Heart right ventricle (tissue), 16 donors: ENCODE measurements around the gene MTMR3. TPM values are rescaled to one million over a fixed set of nuclear protein-coding genes. Genes with fewer than 3 reads are reported as not detected.

Source experiments
- ATAC-seq, 8 donors: fragments of 200-7000 bp; cut with Tn5 transposase; one replicate each; pipeline ENCODE4 v1.9.1; 2020; ENCODE audit warnings: mild to moderate bottlenecking in 8 of 8, moderate library complexity in 8 of 8, moderate number of reproducible peaks in 1 of 8
- DNase-seq, 2 donors: peaks; one replicate each; pipeline ENCODE4 v3.0.0-alpha.2; 2020
- H3K27ac ChIP-seq, 10 donors: fragments of 200-600 bp; sonication (generic) in 2 of 10; one replicate each; pipeline versions ENCODE4 v1.5.0 to v1.8.0; 2020 to 2022; ENCODE audit warnings: mild to moderate bottlenecking in 3 of 10
- H3K27me3 ChIP-seq, 7 donors: fragments of 200-600 bp; one replicate each; pipeline ENCODE4 v1.8.0; 2021 to 2022; ENCODE audit warnings: mild to moderate bottlenecking in 2 of 7
- H3K36me3 ChIP-seq, 9 donors: fragments of 200-600 bp; sonication (generic) in 1 of 9; one replicate each; pipeline versions ENCODE4 v1.5.0 to v1.8.0; 2020 to 2022; ENCODE audit warnings: mild to moderate bottlenecking in 2 of 9
- H3K4me1 ChIP-seq, 9 donors: fragments of 200-600 bp; sonication (generic) in 1 of 9; one replicate each; pipeline versions ENCODE4 v1.5.0 to v1.8.0; 2020 to 2022; ENCODE audit warnings: mild to moderate bottlenecking in 4 of 9
- H3K4me3 ChIP-seq, 10 donors: fragments of 200-600 bp; sonication (generic) in 2 of 10; one replicate each; pipeline versions ENCODE4 v1.5.0 to v1.8.0; 2020 to 2022; ENCODE audit warnings: mild to moderate bottlenecking in 7 of 10, moderate library complexity in 2 of 10
- H3K9me3 ChIP-seq, 11 donors: fragments of 200-600 bp in 10 of 11; sonication (generic) in 2 of 11; one replicate each; pipeline versions ENCODE4 v1.5.0 to v1.8.0; 2013 to 2022; ENCODE audit warnings: mild to moderate bottlenecking in 2 of 11, control low read depth in 1 of 11, moderate library complexity in 1 of 11
- CTCF ChIP-seq, 9 donors: fragments of 200-600 bp; sonication (generic) in 2 of 9; IDR thresholded peaks; one replicate each; pipeline versions ENCODE4 v1.5.0 to v1.8.0; 2021 to 2022; ENCODE audit warnings: antibody characterized with exemption in 9 of 9, mild to moderate bottlenecking in 5 of 9, moderate library complexity in 1 of 9
- WGBS, 2 donors: extraction: QIAGEN DNeasy Blood & Tissue Kit; methylation state at CpG; one replicate each; pipeline ENCODE4 v1.1.7; 2013; ENCODE audit warnings: inconsistent platforms in 1 of 2; 5-methylcytosine and 5-hydroxymethylcytosine counted together
- intact Hi-C, 10 donors: fragments of 100-400 bp; cut with DNase I; formaldehyde crosslinking; loops; one replicate each; pipeline versions ENCODE4 v1.11.1 to v1.14.2; 2022
- polyA plus RNA-seq, 2 donors: library from polyadenylated mRNA; stranded (reverse); fragments of 200-250 nt; gene quantifications; one replicate each; pipeline ENCODE4 v1.2.3, GENCODE V29; 2013
- total RNA-seq, 10 donors: library from RNA; stranded (reverse); fragmentation: NEBNext Ultra II Directional in 3 of 10; extraction: Animal tissue kit (Norgen Biotek cat#: 25700) in 3 of 10; gene quantifications; one replicate each; pipeline versions ENCODE4 v1.2.1 to v1.2.4, GENCODE V29; 2021 to 2023
- donor health status: Arrhythmogenic right ventricular cardiomyopathy.
- donor health status: ischemic (EF 13 %, LVEDD 7.1; RV severe dilation, severe dysfunction).
- donor health status: healthy with polysubstance abuse.
- donor health status: DM: no; HTN: yes; CAD: no.
- donor health status: DM: no; HTN: no; CAD: no.
- donor health status: ischemic (EF 25% LVEDD 6.9; RV normal size, moderate dysfunction).
- donor health status: ischemic (EF 25% LVEDD 5.7; RV mildly dilated, moderate dysfunction).
- donor health status: healthy.
- donor health status: DM: yes; HTN: yes; CAD: no.
- donor health status: Ischemic cardiomyopathy.
- donor health status: ischemic (EF 35%, LVEDD 5.7; RV mildly dilated, moderate dysfunction).
- donor health status: nonischemic (EF 11% LVEDD 7.7; RV severe dilation, severe dysfunction).
- donor health status: DM: yes; HTN: yes; CAD: no.
- donor health status: PGD.
- donor health status: ischemic (EF 29% LVEDD 5.4; RV normal size, mild dysfunction).
- donor health status: nonischemic (EF 23%, LVEDD 6.1; RV moderate dilation, normal function).

Gene MTMR3
- total and polyA plus RNA-seq, 12 donors, result 9.8 to 42.9 (median 34.6) TPM

DNA sequence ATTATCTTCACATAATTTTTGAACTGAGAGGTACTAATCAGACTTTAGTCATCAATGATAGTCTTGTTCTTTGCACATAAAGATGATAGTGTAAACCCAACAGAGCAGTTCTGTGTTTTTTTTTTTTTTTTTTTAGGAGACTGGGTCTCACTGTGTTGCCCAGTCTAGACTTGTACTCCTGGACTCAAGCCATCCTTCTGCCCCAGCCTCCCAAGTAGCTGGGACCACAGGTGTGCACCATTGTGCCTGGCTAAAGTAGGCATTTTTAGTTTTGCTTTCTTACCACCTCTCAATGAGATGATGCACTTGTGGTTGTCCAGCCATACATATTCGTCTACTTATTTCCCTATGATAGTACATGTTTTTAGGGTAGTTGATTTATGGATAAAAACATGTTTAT lies 50.6 kb downstream of the MTMR3 start:
- TF ChIP-seq CTCF (IDR thresholded peaks at IDR 0.05), result no peak
- 97 to 100% methylated on average over 1 of the region's 1 CpG for WGBS, 2 donors

DNA sequence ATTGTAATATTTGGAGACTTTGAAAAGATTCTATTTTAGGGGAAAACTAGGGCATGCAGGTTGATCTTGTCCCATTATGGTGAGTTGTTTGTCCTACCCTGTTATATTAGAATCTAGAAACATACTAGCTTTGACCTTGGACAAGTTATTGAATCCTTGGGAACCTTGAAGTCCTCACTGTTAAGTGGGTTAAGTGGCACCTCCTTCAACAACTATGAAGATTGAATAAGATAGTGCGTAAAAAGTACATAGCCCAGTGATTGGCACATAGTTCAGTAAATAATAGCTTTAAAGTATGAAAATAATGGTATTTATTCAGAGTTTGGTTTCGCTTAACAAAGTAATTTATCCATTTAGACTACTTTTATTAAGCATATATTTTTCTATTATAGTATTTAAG lies 51.6 kb downstream of the MTMR3 start:
- ATAC-seq (no peak), DNase-seq (no peak)
- H3K36me3 ChIP-seq, result no peaks in the 10 kb centered on the region
- H3K27ac ChIP-seq, result no peak overlapping the region
- peaks cover 0 to 47% (median 31%) of the 10 kb centered on the region in 9 donors for H3K4me1 ChIP-seq
- no peak overlapping the region for H3K4me3 ChIP-seq
- 83% methylated on average over 2 of the region's 2 CpGs for WGBS, 2 donors
- intact Hi-C loops, result no loop called here
- no peak for TF ChIP-seq CTCF (IDR thresholded peaks at IDR 0.05)
- H3K27me3 ChIP-seq, result no peaks in the 10 kb centered on the region
- H3K9me3 ChIP-seq, result no peaks in the 10 kb centered on the region

More for the DNA sequence above, 50.6 kb downstream of the MTMR3 start:
- H3K27ac ChIP-seq, result no peak overlapping the region
- peaks cover 0 to 47% (median 31%) of the 10 kb centered on the region in 9 donors for H3K4me1 ChIP-seq
- H3K4me3 ChIP-seq, result no peak overlapping the region
- H3K36me3 ChIP-seq, result no peaks in the 10 kb centered on the region
- H3K27me3 ChIP-seq, result no peaks in the 10 kb centered on the region
- ATAC-seq (no peak), DNase-seq (no peak)
- H3K9me3 ChIP-seq, result no peaks in the 10 kb centered on the region
- intact Hi-C loops, result no loop called here

- ATAC-seq (peak in 1 of 8 donors; percentile 25), DNase-seq (no peak)
- Histone ChIP-seq H3K4me1 (peaks cover 0 to 52% (median 32%) of the 10 kb centered on the region in 9 donors), H3K27me3 (no peaks in the 10 kb centered on the region), H3K4me3 (no peak overlapping the region), H3K27ac (no peak overlapping the region), H3K9me3 (no peaks in the 10 kb centered on the region), H3K36me3 (no peaks in the 10 kb centered on the region)
- WGBS, 2 donors, result 54% methylated on average over 1 of the region's 1 CpG
- intact Hi-C loops, result loop anchor here in 1 of 10 donors (2.0 kb wide), 1 partner anchor 33 kb away; no protein-coding TSS in a partner anchor
- no peak for TF ChIP-seq CTCF (IDR thresholded peaks at IDR 0.05)
Observed at GRCh38 chr22:29936186-29936585, 53.2 kb downstream of the MTMR3 start.

DNA sequence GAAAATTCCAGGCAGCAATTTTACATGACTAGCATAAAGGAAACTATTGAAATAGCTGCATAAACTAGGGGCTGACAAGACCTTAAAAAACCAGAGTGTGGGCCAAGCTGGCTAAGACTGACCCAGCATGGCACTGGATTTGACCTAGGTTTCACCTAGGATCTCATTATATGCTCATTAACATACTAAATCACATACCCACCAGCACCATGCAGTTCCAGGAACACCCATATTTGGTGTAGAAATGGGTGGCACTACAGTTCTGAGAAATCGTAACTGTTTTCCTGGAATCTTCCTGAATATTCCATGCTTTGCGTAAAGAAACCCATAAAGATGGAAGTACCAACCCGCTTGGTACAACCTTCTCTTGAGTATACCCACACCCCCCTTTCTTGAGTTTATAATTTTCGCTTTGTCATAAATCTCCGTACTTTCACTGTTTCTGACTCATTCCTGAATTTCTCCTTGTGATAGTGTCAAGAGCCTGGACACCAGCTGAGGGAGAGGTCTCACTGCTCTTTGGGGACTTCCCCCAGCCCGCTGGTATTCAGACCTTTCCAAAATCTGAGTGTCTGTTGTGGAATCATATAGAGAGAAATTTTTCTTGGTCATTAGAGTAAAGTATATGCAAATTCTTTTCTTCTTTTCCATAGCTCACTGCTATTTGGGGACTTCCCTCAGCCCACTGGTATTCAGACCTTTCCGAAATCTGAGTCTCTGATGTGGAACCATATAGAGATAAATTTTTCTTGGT lies 55.1 kb downstream of the MTMR3 start:
- no peak overlapping the region for H3K4me3 ChIP-seq
- no peaks in the 10 kb centered on the region for H3K36me3 ChIP-seq
- ATAC-seq (no peak), DNase-seq (no peak)
- WGBS, 2 donors, result 90 to 93% methylated on average over 7 of the region's 7 CpGs
- H3K9me3 ChIP-seq, result no peaks in the 10 kb centered on the region
- intact Hi-C loops, result loop anchor here in 1 of 10 donors (2.0 kb wide), 1 partner anchor 31 kb away; no protein-coding TSS in a partner anchor
- H3K27me3 ChIP-seq, result no peaks in the 10 kb centered on the region
- TF ChIP-seq CTCF (IDR thresholded peaks at IDR 0.05), result no peak
- no peak overlapping the region for H3K27ac ChIP-seq
- H3K4me1 ChIP-seq, result peaks cover 0 to 44% (median 30%) of the 10 kb centered on the region in 9 donors
